Measurements from ENCODE around the gene MST1R. TPM values are rescaled to one million over a fixed set of nuclear protein-coding genes. Genes with fewer than 3 reads are reported as not detected.

MST1R gene
- total RNA-seq, 1 donor from 2014 or later: 0.67 TPM

DNA sequence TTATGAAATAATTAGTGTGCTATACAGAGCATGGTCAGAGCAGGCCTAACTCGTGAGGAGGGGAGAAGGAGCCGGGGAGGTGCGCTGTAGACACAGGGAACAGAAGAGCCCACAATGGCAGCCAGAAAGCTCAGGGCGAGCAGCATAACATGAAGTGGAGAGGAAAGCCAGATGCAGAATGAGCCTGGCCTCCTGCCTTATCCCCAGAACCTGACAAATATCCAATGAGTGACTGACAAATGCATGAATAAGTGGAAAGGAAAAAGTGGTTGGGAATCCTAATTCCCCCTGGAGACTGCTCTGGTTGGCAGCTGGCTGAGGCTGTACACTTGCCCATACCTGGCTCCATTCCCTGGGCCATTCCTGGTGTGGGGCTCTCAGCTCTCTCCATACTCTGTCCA is 9.2 kb upstream of the MST1R start:
- DNase-seq (ENCODE audit: low spot score): no peak
- H3K4me1 Mint-ChIP-seq (ENCODE audit: unreplicated experiment): no peaks in the 10 kb centered on the region
- no peaks in the 10 kb centered on the region for H3K9me3 Mint-ChIP-seq (ENCODE audit: unreplicated experiment)
- no peak overlapping the region for H3K27ac Mint-ChIP-seq (ENCODE audit: unreplicated experiment)
- H3K27me3 Mint-ChIP-seq (ENCODE audit: unreplicated experiment): peaks cover 13% of the 10 kb centered on the region
- H3K4me3 Mint-ChIP-seq (ENCODE audit: unreplicated experiment): no peak overlapping the region
- H3K36me3 Mint-ChIP-seq (ENCODE audit: low read depth, unreplicated experiment): peaks cover 16% of the 10 kb centered on the region
- TF ChIP-seq, protein P1, sequence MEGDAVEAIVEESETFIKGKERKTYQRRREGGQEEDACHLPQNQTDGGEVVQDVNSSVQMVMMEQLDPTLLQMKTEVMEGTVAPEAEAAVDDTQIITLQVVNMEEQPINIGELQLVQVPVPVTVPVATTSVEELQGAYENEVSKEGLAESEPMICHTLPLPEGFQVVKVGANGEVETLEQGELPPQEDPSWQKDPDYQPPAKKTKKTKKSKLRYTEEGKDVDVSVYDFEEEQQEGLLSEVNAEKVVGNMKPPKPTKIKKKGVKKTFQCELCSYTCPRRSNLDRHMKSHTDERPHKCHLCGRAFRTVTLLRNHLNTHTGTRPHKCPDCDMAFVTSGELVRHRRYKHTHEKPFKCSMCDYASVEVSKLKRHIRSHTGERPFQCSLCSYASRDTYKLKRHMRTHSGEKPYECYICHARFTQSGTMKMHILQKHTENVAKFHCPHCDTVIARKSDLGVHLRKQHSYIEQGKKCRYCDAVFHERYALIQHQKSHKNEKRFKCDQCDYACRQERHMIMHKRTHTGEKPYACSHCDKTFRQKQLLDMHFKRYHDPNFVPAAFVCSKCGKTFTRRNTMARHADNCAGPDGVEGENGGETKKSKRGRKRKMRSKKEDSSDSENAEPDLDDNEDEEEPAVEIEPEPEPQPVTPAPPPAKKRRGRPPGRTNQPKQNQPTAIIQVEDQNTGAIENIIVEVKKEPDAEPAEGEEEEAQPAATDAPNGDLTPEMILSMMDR (IDR thresholded peaks at IDR 0.05; ENCODE audit: unreplicated experiment): no peak

DNA sequence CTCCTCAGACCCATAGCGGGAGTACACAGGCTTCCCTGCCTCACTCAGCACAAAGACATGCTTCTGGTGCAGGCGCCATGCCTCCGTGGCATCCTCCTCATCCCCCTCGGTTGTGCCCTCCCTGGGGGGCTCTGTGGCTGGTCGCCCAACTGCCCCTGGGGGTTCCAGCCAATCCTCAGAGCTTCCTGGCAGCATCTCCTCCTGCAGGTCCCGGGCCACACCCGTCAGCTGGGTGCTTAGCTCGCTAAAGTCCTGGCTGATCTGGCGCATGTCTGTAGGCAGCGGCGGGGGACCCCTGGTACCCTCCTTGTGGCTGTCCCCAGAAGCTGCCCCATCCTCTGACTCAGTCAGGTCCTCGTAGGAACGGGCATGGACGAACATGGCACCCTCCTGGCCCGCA is 7.9 kb upstream of the MST1R start:
- DNase-seq (ENCODE audit: low spot score): no peak
- H3K27me3 Mint-ChIP-seq (ENCODE audit: unreplicated experiment): peaks cover 13% of the 10 kb centered on the region
- no peak overlapping the region for H3K4me3 Mint-ChIP-seq (ENCODE audit: unreplicated experiment)
- TF ChIP-seq, protein P1 (IDR thresholded peaks at IDR 0.05; ENCODE audit: unreplicated experiment): no peak
- no peak overlapping the region for H3K27ac Mint-ChIP-seq (ENCODE audit: unreplicated experiment)
- peaks cover 12% of the 10 kb centered on the region for H3K36me3 Mint-ChIP-seq (ENCODE audit: low read depth, unreplicated experiment)
- no peaks in the 10 kb centered on the region for H3K9me3 Mint-ChIP-seq (ENCODE audit: unreplicated experiment)
- no peaks in the 10 kb centered on the region for H3K4me1 Mint-ChIP-seq (ENCODE audit: unreplicated experiment)

DNA sequence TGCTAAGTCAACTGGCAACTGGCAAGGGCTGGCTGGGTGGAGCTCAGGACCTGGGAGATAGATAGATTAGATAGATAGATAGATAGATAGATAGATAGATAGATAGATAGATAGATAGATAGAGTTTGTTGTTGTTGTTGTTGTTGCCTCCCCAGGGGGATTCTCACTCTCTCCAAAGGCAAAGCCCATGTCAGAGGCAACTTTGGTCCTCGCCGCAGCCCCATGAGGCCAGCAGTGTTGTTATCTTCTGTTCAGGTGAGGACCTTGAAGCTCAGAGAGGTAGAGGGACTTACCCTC is 7.4 kb upstream of the MST1R start:
- no peak overlapping the region for H3K4me3 Mint-ChIP-seq (ENCODE audit: unreplicated experiment)

DNA sequence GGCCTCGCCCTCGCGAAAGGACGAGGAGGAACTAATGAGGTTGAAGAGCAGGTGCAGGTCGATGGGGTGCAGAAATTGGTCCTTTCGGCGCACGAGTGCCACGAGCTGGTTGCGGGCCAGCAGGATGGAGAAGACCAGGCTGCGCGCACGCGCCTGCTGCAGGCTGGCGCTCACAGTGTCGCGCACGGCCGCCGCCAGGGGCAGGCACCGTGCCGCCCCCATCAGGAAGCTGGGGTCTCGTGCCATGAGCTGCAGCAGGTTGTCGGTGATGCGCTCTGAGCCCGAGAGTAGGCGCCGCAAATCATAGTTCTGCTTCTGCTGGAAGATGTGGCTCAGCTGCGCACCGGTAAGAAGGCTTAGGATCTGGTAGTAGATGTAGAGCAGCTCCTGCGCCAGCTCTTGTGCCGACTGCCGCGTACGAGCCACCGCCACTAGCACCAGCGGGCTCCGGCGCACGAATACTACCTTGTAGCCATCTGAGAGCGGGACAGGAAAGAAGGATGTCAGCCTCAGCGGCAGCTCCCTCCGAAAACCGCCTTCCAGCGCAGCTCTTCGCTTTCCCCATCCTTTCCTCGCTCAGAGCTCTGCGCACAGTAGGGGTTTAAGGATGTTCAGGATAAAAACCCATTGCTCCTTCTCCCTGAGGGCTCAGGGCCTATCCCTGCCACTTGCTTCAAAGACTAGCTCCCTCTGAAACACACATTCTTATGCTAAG is 6.9 kb upstream of the MST1R start:
- H3K27ac Mint-ChIP-seq (ENCODE audit: unreplicated experiment): no peak overlapping the region
- peaks cover 4% of the 10 kb centered on the region for H3K4me1 Mint-ChIP-seq (ENCODE audit: unreplicated experiment)
- no peaks in the 10 kb centered on the region for H3K9me3 Mint-ChIP-seq (ENCODE audit: unreplicated experiment)
- peaks cover 12% of the 10 kb centered on the region for H3K36me3 Mint-ChIP-seq (ENCODE audit: low read depth, unreplicated experiment)
- TF ChIP-seq, protein P1 (IDR thresholded peaks at IDR 0.05; ENCODE audit: unreplicated experiment): no peak
- no peak overlapping the region for H3K4me3 Mint-ChIP-seq (ENCODE audit: unreplicated experiment)
- H3K27me3 Mint-ChIP-seq (ENCODE audit: unreplicated experiment): peaks cover 15% of the 10 kb centered on the region
- DNase-seq (ENCODE audit: low spot score): no peak

More for the DNA sequence above, 7.4 kb upstream of the MST1R start:
- Mint-ChIP-seq H3K4me1 (ENCODE audit: unreplicated experiment) (peaks cover under 1% of the 10 kb centered on the region), H3K36me3 (ENCODE audit: low read depth, unreplicated experiment) (peaks cover 12% of the 10 kb centered on the region), H3K9me3 (ENCODE audit: unreplicated experiment) (no peaks in the 10 kb centered on the region), H3K27ac (ENCODE audit: unreplicated experiment) (no peak overlapping the region), H3K27me3 (ENCODE audit: unreplicated experiment) (peaks cover 13% of the 10 kb centered on the region)
- no peak for DNase-seq (ENCODE audit: low spot score)
- TF ChIP-seq, protein P1 (IDR thresholded peaks at IDR 0.05; ENCODE audit: unreplicated experiment): no peak

DNA sequence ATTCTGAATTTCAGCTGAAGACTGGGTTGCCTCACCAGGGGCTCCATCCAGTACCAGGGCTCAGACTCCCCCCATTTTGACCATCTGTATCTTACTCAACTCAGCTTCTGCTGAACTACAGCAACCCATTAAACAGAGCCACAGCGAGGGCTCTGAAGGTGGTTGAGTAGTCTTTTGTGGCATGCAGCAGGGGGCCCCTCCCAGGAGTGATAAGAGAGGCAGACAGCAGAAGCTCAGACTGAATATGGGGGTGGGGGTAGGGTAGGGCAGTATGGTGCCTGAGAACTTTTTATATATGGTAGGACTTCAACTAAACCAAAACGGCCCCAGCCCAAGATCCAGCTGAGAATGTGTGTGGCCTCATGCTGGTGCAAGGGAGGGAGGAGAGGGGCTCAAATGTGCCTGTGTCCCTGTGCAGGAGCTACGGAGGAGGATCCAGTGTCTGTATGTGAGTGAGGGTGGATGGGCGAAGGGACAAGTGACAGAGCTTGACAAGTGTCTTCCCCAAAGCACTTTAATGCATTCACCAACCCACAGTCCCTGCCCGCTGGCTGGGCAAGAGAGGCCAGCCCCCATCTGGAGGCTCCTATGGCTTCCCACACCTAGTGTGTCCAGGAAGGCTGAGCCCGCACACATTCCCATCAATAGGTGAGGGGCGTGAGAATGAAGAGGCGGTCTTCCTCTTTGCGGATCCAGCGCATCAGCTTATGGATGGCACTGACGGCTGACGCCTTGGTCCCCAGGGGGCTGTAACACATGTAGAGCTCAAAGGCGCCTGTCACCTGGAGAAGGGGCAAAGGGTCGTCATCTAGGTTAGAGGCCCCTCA is 4.9 kb upstream of the MST1R start:
- H3K4me3 Mint-ChIP-seq (ENCODE audit: unreplicated experiment): no peak overlapping the region
- no peaks in the 10 kb centered on the region for H3K9me3 Mint-ChIP-seq (ENCODE audit: unreplicated experiment)
- no peak for DNase-seq (ENCODE audit: low spot score)
- peaks cover 4% of the 10 kb centered on the region for H3K4me1 Mint-ChIP-seq (ENCODE audit: unreplicated experiment)
- peaks cover 15% of the 10 kb centered on the region for H3K27me3 Mint-ChIP-seq (ENCODE audit: unreplicated experiment)
- H3K36me3 Mint-ChIP-seq (ENCODE audit: low read depth, unreplicated experiment): peaks cover 12% of the 10 kb centered on the region
- H3K27ac Mint-ChIP-seq (ENCODE audit: unreplicated experiment): no peak overlapping the region
- TF ChIP-seq, protein P1 (IDR thresholded peaks at IDR 0.05; ENCODE audit: unreplicated experiment): no peak

Data from endothelial cell (in vitro differentiated cells).